Mucosa of descending colon (tissue), 3 donors: ENCODE data around the gene SCN5A. TPM values are rescaled to one million over a fixed set of nuclear protein-coding genes. Genes with fewer than 3 reads are reported as not detected.

Source experiments
- ATAC-seq: fragments of 200-7000 bp; cut with Tn5 transposase; one replicate; pipeline ENCODE4 v1.9.1; 2020; ENCODE audit warnings: mild to moderate bottlenecking, moderate library complexity
- DNase-seq, 3 donors: peaks; one replicate each; pipeline ENCODE4 v3.0.0-alpha.2; 2020
- H3K36me3 ChIP-seq: fragments of 200-600 bp; one replicate; pipeline ENCODE4 v1.8.0; 2021; ENCODE audit warnings: low read depth, mild to moderate bottlenecking
- H3K4me1 ChIP-seq: fragments of 200-600 bp; one replicate; pipeline ENCODE4 v1.8.0; 2021; ENCODE audit warnings: low read depth, mild to moderate bottlenecking
- H3K4me3 ChIP-seq: fragments of 200-600 bp; one replicate; pipeline ENCODE4 v1.8.0; 2021; ENCODE audit warnings: mild to moderate bottlenecking
- H3K9me3 ChIP-seq: fragments of 200-600 bp; one replicate; pipeline ENCODE4 v1.8.0; 2021; ENCODE audit warnings: mild to moderate bottlenecking
- intact Hi-C, 2 donors: fragments of 100-400 bp; cut with DNase I in 1 of 2; cut with micrococcal nuclease in 1 of 2; formaldehyde crosslinking; loops; one replicate each; pipeline versions ENCODE4 v1.11.0 to v1.11.1; 2022; cut with DNase I, micrococcal nuclease
- total RNA-seq, 3 donors: library from RNA; stranded (reverse); fragmentation: NEBNext Ultra II Directional in 2 of 3; extraction: Animal tissue kit (Norgen Biotek cat#: 25700) in 2 of 3; gene quantifications; one replicate each; pipeline versions ENCODE4 v1.2.1 to v1.2.4, GENCODE V29; 2021 to 2023
- TF ChIP-seq, protein P1 (sequence below): fragments of 200-600 bp; IDR thresholded peaks from one replicate; pipeline ENCODE4 v1.8.0; 2022; ENCODE audit warnings: antibody characterized with exemption, mild to moderate bottlenecking
- donor health status: DM: no; HTN: no; CAD: no; lungs with moderate emphysema.
- donor health status: DM: no; HTN: no; CAD: no.
- donor health status: DM: no; HTN: yes; CAD: no.

The SCN5A gene
- total RNA-seq, 3 donors from 2014 or later, result 0.31 to 1.3 (median 0.32) TPM

DNA sequence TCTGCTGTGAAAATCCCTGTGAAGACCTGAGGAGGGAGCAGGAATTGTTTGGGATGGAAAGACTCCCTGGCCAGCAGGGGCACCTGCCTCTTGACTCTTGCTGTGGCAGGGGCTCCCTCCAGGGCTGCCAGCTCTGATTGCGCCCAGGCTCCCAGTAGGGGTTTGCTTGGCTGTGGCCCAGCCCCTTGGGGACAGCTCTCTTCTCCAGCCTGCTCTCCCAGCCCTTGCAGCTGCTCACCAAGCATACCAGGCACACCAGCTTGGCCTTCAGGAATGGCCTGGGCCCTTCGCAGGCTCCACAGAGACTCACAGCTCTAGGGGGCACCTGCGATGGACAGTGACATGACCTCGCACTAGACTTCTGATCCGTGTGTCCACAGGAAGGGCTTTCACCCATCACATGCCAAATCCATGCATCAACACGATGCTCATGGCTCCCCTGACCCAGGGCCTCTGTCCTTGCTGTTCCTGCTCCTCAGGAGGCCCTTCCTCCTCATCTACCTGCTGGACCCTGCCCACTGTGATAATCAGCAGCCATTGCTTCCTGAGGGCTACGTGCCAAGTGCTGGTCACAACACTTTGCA lies 61.8 kb downstream of the SCN5A start:
- Histone ChIP-seq H3K9me3 (no peaks in the 10 kb centered on the region), H3K4me1 (no peaks in the 10 kb centered on the region), H3K4me3 (no peak overlapping the region), H3K36me3 (no peaks in the 10 kb centered on the region)
- ATAC-seq, result no peak
- no peak for DNase-seq
- TF ChIP-seq, protein P1, sequence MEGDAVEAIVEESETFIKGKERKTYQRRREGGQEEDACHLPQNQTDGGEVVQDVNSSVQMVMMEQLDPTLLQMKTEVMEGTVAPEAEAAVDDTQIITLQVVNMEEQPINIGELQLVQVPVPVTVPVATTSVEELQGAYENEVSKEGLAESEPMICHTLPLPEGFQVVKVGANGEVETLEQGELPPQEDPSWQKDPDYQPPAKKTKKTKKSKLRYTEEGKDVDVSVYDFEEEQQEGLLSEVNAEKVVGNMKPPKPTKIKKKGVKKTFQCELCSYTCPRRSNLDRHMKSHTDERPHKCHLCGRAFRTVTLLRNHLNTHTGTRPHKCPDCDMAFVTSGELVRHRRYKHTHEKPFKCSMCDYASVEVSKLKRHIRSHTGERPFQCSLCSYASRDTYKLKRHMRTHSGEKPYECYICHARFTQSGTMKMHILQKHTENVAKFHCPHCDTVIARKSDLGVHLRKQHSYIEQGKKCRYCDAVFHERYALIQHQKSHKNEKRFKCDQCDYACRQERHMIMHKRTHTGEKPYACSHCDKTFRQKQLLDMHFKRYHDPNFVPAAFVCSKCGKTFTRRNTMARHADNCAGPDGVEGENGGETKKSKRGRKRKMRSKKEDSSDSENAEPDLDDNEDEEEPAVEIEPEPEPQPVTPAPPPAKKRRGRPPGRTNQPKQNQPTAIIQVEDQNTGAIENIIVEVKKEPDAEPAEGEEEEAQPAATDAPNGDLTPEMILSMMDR, result no peak
- intact Hi-C loops, result no loop called here

DNA sequence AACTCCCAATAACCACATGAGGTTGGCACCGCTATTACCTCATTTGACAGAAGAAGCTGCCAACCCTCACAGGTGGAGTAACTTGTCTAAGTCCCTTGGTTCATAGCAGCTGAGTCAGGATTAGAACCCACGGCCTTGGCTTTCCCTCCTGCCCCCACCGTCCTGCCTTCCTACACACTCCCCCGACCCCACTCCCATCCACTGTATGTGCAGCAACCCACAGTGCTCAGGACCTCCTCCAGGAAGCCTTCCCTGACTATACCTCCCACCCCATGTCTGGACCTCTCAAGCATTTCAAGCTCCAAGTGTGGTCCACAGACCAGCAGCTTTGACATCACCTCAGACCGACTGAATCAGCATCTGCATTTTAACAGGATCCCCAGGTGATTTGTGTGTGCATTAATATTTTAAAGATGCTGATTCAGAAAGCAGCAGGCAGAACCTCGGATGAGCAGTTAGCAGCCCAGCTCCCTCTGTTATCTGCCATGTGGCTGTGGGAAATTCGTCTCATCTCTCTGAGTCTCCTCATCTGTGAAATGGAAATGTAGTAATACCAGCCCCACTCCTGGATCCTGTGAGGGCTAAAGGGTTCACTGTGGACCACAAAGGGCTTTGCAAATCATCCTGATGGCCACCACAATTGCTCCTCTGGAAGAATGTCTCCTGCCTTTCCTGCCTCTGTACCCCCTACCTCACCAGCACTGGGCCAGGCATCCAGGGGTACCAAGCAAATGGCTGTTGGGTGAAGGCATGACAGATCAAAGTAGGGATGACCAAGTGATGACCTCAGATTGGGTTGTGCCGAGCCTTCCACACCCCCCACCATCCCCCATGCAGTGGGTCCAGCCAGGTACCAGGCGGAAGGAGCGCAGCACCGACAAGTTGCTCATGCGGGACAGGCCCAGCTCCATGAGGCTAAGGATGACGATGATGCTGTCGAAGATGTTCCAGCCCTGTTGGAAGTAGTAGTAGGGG lies 62.7 kb downstream of the SCN5A start:
- no peak overlapping the region for H3K4me3 ChIP-seq
- no peak for ATAC-seq
- H3K36me3 ChIP-seq, result no peaks in the 10 kb centered on the region
- TF ChIP-seq, protein P1, result no peak
- no peak for DNase-seq
- H3K9me3 ChIP-seq, result no peaks in the 10 kb centered on the region
- no peaks in the 10 kb centered on the region for H3K4me1 ChIP-seq
- intact Hi-C loops, result no loop called here

DNA sequence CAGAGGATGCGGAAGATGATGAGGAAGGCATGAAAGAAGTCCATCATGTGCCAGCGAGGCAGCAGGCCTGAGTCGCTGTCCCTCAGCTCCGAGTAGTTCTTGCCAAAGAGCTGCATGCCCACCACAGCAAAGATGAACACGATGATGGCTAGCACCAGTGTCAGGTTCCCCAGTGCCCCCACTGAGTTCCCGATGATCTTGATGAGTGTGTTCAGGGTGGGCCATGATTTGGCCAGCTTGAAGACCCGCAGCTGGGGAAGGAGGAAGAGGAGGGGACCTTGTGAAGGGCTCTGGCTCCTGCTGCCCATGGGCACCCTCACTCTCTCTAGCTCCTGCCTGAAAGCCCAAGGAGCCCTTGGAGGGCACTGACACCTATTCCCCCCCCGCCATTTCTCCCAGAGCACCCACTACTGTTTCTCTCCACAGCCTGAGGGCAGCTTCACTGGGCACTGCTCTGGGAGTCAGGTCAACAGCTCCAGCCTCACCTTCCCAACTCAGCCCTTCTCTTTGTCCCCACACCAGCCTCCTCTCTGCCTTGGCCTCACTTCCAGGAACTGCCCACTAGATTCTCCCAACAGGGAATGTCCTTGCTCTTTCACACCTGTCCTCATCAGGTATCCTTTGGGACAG lies 63.6 kb downstream of the SCN5A start:
- ATAC-seq, result no peak
- intact Hi-C loops, result no loop called here
- Histone ChIP-seq H3K9me3 (no peaks in the 10 kb centered on the region), H3K36me3 (no peaks in the 10 kb centered on the region), H3K4me1 (no peaks in the 10 kb centered on the region), H3K4me3 (no peak overlapping the region)
- TF ChIP-seq, protein P1, result no peak
- DNase-seq, result peak in 1 of 3 donors; percentile 15

DNA sequence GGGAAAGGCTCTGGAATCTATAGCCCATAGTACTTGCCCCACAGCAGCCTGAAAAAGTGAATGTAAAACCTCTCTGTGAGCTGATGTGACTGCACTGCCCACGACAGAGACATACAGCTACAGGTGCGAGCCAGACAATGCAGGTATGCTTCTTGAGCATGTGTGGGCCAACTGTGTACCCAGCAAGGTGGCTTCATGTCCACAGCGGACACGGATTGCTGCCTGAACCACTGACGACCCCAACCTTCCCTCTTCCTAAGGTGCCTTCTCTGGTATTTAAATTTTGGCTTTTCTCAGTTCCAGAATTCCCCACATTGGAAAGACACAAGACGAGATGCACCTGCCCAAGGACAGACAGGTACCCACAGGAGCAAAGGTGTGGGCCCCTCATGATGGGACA lies 65.8 kb downstream of the SCN5A start:
- ATAC-seq, result no peak

DNA sequence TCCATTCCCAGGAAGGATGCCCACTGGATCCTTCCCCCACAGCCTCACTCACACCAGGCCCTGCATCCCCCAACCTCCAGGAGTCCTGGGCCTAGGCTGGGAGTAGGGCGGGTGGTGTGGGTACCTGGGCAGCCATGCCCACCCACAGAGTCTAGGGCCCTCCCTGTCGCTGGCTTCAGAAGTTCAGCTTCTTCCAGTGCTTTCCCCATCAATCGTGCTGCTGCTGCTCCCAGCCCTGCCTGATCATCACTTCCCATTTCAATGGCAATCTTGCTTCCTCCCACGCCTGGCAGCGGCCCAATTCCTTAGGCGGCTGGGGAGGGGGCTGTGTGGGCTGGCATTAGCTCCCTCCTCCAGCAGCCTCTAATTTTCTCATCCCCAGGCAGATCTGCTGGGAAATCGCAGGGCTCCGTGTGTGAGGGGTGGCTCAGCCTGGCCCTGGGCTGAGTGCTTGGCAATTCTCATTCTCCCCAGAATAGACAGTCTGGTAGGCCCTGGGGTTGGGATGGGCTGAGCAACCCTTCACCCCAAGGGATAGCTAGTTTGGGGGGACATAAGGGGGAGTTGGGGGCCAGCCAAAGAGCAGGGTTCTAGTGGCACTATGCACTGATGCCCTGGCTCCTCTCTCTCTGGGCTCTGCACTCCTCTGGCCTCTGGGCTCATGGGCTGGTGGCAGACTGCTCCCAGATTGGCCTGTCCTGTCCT lies 66.4 kb downstream of the SCN5A start:
- ATAC-seq (no peak), DNase-seq (no peak)
- TF ChIP-seq, protein P1, result no peak
- H3K36me3 ChIP-seq, result no peaks in the 10 kb centered on the region
- no peaks in the 10 kb centered on the region for H3K9me3 ChIP-seq
- intact Hi-C loops, result no loop called here
- H3K4me3 ChIP-seq, result no peak overlapping the region
- no peaks in the 10 kb centered on the region for H3K4me1 ChIP-seq

More for the DNA sequence above, 65.8 kb downstream of the SCN5A start:
- H3K4me1 ChIP-seq, result no peaks in the 10 kb centered on the region
- TF ChIP-seq, protein P1, result no peak
- H3K36me3 ChIP-seq, result no peaks in the 10 kb centered on the region
- DNase-seq, result no peak
- H3K4me3 ChIP-seq, result no peak overlapping the region
- no peaks in the 10 kb centered on the region for H3K9me3 ChIP-seq
- intact Hi-C loops, result no loop called here
